Activated T-helper 1 cell treated with Interleukin-2 at 50 U/mL for 16 hours (primary cell): ENCODE measurements around the gene ZNF30.
A peak's percentile ranks its signal among the peaks of the same experiment; 100 is the strongest.
"Not testable (repeated sequence)": the region's sequence is repeated elsewhere in the genome, so short reads cannot be mapped to it uniquely, and the experiment has no call there.

Experiments used
- DNase-seq: peaks from one replicate; pipeline ENCODE4 v3.0.0-alpha.2; 2020; ENCODE audit warnings: low read depth

Gene ZNF30

DNA sequence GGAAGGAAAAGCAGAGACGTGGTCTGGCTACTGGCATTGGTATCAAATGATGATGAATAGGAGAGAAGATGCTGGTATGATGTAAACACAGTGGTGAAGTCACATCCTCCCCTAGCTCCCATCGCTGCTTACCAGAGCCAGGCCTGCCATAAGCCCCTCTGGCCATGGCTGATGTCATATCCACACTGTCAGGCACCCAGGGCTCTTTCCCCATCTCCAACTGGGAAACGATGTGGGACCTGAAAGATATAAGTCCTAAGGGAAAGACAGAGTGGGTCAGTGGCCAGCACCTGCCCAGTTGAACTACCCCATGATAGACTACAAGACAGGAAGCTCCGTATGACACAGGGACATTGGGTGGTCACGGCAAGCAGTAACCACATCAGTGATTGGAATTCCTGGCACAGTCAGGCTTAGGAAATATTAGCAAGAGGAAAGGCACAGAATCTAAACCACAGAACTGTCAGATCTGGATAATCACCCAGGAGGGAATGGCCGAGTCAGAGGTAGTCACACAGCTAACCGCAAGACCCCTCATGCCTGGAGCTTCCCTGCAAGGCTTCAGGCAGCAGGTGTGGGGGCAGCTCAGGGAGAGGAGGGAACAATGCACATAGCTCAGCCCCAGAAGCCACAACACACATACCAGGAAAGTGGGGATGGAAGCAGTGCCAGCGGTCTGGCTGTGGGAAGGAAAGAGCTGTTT is 33.6 kb downstream of the ZNF30 start:
- no peak for DNase-seq

DNA sequence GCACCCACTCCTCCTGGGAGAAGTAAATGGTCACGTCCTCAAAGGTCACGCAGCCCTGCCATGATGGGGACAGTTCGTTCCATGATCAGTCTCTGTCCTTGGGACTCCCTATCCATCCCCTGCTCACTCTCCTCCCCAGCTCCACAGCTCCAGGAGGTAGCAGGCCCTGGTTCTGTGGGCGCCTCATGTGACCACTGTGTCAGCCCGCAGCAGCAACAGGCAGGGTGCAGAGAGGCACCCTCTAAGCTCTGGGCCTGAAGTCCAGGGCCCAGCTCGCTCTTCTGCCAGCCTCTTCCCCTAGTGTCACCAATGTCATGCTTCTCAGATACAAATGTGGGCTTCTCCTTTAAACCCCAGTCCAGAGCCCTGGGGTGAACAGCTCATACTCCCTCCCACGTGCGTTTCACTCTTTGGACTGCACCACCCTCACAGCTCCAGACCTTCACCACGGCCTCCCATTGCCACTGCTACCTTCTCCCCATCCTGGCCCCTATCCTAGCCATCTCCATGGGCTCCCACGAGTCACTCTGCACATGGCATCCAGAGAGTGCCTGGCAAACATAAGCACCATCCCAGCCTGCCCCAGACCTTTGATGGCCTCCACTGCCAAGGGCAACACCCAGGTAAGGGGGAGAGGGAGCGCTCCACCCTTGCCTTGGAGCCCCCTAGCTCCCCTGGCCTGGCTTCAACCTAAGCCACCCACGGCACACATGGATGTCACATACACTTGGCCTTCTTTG is 34.4 kb downstream of the ZNF30 start:
- no peak for DNase-seq

DNA sequence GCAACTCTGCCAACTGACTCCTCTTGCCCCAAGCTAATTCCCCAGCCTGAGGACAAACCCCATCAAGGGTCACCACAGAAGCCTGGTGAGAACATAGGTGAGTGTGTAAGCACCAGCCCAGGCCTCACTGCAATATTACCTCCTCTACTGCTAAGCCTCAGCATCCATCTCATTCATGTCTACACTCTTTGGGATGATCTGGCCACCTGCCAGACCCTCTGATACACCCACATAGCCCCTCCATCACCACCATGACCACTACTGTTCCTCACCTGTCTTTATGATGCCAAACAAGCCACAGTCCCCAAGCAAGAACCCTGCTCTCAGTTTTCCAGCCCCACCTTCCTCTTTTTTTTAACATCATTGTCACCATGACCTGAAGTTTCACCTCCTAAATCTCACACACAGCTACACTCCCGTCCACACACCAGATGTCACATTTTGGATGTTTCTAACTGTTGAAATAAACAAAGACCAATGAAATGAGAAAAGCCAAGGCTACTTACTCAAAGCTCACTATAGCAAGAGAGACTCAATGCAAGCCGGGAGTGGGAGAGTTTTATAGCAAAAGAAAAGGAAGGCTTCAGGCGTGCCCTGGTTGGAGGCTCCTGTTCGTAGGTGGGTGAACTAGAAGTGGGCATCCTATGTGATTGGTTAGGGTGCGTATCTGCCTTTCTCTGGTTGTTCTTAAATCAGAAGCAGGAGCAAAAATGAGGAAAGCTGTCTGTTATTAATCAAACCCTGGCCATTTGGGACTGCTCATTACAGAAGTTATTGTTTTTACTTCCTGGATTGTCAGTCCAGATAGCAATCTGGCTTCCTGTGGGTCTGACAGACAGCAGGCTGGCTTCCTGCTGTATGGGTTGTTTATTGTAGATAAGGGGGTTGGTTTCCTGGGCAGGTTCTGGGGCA is 35.3 kb downstream of the ZNF30 start:
- no peak for DNase-seq

DNA sequence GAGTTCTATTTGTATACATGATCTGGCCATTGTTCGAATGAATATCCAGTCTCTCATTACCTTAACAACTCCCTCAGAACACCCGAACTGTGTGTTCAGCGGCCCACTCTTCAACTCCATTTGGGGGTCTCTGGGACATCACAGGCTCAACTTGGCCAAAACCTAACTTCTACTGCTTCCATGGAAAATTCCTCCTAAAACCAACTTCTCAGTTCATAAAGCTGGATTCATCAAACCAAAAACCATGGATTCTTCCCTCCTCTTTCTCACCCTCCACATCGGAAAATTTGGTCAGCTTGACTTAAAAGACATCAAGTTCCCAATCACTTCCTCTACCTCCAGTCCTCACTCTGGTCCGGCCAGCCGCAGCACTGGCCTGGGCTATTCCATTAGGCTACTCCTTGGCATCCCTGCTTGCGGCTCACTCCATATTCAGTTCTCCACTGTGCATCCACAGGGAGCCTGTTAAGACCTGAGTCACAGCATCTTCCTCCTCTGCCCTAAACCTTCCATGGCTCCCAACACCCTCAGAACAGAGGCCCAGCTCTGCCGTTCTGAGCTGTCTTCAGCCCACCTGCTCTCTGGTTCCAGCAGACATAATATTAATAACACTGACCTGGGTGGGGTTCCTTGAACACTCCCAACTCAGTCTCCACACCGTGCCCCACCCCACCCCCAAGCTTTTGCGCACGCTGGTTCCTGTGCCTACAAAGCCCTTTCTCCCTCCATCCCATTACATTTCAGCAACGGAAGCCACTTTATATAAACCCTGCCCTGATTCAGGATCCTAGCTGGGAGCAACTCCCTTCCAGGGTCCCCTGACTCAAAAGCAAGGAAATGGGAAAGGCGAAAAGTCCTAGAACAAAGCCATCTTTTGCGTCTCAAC is 36.2 kb downstream of the ZNF30 start:
- DNase-seq = no peak

DNA sequence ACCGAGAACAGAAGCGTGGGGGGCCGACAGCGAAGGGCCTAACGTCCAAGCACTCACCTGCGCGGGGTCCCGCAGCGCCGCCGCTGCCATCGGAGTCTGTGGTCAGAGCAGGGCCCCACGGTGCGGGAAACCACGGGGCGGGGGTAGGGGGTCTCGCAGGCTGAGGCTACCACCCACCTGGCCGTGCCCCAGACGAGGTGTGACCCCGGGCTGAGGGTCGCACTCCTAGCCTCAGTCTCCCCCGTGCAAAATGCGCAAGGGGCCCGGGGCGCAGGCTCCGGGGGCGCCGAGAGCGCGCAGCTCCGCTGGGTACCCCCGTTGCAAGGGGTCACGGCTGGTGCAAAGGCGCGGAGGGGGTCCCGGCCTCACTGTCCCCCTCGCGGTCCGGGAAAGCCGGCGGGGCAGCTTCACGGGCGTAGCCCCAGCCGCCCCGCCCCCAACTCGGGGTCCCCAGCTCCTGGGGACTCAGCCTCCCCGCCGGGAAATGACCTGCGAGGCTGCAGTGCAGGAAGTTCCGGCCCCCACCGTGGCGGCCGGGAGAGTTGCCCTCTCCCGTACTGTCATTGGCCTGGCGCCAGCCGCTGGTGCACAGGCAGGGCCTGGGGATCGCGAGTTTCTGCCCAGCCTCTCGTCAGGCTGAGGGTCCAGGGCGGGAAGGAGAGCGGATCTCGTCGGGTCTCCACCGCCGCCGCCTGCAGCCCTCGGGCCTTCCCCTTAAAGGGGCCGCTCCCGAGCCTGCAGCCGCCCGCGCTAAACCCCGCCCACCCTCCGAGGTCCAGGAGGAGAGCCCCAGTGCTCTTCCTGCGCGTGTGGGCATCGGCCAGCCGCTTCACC is 37.1 kb downstream of the ZNF30 start, which contains the start of gene ZNF792:
Gene ZNF792 (minus strand): TSS at position 657 of the 834 bp plus-strand sequence. CDS start 567 bp downstream, at position 90.
- peak; percentile 17 for DNase-seq

DNA sequence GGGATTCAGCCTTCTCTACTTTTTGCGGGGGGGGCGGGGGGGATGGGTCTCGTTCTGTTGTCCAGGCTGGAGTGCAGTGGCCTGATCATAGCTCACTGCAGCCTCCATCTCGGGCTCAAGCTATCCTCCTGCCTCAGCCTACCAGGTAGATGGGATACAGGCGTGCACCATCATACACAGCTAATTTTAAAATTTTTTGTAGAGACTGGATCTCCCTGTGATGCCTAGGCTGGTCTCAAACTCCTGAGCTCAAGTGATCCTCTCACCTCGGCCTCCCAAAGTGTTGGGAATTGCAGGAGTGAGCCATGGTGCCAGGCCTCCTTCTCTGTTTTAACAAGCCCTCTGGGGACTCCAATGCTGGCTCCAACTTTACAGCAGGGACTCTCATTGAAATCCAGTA is 37.9 kb downstream of the ZNF30 start:
- no peak for DNase-seq

DNA sequence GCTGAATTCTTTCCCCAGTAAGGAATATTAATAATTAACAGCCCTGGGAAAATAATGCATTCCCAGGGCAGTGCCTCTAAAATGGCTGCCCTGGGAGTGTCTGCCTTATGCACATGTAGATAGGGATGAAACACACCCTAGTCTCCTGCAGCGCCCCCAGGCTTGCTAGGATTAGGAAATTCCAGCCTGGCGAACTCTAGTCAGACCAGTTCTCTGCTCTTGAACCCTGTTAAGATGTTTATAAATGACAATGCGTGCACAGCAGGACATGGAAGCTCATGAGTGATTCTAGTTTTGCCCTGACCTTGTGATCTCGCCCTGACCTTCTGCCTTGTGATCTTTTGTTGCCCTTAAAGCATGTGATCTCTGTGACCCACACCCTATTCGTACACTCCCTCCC is 38.8 kb downstream of the ZNF30 start:
- not testable (repeated sequence) for DNase-seq

DNA sequence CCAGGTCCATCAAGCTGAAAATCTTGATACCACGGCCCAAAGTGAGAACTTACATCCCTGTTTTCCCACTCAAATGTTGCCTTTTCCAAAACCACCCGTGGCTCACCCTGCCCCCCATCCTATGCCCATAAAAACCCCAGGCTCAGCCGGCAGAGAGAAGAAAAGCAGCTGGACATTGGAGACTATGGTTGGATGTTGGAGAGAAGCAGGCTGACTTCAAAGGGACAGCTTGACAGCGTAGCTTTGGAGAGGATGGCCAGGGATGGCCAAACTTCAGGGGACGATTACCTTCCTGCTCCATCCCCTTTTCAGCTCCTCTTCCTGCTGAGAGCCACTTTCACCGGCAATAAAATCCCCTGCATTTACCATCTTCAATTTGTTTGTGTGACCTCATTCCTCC is 40.8 kb downstream of the ZNF30 start:
- DNase-seq = no peak

DNA sequence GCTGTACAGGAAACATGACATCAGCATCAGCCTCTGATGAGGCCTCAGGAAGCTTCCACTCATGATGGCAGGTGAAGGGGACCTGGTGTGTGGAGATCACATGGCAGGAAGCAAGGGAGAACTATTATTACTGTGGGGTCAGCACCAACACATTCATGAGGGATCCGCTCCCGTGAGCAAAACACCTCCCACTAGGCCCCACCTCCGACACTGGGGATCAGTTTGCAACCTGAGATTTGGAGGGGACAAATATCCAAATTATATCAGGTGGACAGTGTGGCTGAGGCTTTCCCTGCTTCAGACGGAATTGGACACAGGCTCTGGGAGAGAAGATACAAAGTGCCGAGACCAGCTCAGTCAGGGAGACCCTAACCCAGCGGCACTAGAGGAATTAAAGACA is 43.0 kb downstream of the ZNF30 start:
- no peak for DNase-seq

DNA sequence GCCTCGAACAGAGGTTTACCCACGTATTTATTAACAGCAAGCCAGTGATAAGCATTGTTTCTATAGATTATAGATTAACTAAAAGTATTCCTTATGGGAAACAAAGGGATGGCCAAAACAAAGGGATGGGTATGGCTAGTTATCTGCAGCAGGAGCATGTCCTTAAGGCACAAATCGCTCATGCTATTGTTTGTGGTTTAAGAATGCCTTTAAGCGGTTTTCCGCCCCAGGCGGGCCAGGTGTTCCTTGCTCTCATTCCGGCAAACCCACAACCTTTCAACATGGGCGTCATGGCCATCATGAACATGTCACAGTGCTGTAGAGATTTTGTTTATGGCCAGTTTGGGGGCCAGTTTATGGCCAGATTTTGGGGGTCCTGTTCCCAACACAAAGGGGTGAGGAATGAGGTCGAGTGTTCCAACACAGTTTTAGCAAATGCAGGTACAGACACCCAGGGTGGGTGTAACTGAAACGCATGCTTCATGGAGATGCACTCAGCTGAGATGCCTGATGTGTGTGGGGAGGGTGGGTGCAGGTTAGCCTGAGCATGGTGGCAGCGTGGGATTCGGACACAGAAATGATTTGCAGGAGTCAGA is 43.6 kb downstream of the ZNF30 start:
- not testable (repeated sequence) for DNase-seq

DNA sequence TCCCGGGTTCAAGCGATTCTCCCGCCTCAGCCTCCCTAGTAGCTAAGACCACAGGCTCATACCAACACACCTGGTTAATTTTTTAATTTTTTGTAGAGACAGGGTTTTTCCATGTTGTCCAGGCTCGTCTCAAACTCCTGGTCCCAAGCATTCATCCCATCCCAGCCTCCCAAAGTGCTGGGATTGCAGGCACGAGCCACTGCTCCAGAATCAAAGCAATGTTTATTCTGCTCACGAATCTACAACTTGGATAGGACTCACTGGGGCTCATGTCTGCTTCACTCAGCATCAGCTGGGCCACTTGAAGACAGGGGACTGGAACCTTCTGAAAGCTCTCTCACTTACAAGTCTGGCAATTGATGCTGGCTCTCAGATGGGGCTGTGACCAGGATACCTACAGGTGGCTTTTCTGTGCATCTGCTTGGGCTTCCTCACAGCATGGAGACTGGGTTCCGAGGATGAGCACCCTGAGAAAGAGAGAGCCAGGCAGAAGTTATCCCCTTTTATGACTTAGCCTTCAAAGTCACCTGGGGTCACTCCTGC is 45.5 kb downstream of the ZNF30 start:
- no peak for DNase-seq

DNA sequence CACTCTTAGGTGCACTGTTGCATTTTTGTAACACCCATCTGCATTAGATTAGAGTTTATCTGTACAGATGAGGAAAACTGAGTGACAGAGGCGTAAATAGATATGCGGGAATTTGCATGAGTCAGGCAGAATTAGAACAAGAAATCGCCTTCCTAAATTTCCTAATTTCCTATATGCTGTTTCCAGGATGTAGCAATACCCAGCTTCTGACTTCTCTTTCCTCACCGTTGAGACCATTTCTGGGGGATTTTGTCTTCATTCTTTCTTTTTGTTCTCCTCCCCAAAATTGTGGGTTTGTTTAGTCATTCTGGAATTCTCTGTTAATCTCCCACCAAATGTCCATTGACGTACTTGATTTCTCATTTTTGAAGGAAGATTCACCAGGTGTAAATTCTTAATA is 47.9 kb downstream of the ZNF30 start:
- DNase-seq = no peak

DNA sequence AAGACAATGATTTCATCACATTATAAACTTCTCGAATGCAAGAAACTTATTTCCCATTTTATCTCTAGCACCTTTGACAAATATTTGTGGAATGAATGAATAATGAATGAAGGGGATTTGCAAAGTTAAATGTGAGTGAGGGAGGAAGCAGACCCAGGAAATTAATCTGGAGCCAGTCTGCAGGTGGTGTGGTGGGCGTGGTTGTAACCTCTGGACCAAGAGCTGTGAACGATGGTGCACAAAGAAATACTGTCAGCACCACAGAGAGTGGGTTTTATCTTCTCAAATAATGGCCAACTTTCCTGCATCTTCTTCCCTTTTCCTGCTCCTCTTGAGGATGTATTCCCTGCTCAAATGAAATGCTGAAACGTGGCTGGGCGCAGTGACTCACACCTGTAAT is 48.4 kb downstream of the ZNF30 start:
- DNase-seq = no peak

DNA sequence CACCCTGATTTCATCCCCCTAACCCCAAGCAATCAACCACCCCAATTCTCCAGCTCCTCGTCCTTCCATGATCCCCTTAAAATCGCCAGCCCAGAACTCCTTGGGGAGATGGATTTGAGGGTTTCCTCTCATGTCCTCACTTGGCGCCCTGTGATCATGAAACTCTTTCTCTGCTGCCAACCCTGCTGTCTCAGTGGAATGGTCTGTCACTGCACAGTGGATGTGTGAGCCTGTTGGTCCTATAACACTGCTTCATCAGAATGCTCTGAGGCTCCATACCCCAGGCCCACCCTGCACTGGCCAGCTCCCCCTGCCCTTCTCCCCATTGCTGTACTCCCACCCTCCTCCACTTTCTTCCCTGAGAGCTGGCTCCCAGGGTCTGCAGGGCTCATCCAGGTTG is 49.9 kb downstream of the ZNF30 start:
- DNase-seq = no peak

DNA sequence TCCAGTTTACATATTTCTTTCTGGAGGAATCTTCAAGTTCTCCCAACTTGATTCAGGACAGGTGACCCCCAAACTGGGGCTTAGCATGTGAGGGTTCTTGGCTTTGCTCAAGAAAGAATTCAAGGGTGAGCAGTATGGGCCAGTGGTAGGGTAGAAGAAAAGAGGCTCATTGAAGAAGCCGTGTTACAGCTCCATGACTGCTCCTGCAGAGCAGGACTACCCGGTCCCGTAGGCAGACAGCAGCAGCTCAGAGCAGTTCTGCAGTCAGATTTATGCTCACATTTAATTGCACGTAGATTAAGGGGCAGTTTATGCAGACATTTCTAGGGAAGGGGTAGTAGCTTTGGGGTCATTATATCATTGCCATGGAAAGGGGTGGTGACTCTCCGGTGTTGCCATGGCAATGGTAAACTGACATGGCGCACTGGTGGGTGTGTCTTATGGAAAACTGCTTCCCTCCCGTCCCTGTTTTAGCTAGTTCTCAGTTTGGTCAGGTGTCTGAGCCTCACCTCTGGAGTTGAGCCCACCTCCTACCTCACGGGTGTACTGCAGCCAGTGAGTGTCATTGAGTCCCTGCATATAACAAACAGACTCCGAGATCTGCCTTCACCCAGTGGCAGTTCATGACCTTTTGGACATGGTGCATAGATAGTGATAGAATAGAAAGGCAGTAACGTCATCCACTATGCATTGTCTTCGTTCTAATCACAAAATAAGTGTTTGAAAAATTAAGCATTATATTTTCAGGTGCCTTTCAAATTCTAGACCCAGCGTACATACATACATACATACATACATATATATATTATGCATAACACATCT is 53.3 kb downstream of the ZNF30 start:
- no peak for DNase-seq

DNA sequence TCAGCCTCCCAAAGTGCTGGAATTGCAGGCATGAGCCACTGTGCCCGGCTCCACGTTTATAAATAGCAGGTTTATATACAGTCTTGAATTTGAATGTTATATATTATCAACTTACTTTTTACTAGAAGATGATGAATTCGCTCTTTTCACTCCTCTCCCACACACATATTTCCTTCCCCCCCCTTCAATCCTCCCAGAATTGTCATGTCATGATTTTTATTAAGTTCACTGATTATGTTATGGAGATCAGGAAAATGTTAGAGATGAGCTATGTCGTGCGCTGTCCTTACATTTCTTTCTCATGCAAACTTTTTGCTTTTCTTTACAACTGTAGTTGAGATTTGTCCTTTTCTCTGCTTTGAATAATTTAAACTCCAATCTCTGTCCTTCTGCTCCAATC is 55.6 kb downstream of the ZNF30 start:
- DNase-seq = no peak

DNA sequence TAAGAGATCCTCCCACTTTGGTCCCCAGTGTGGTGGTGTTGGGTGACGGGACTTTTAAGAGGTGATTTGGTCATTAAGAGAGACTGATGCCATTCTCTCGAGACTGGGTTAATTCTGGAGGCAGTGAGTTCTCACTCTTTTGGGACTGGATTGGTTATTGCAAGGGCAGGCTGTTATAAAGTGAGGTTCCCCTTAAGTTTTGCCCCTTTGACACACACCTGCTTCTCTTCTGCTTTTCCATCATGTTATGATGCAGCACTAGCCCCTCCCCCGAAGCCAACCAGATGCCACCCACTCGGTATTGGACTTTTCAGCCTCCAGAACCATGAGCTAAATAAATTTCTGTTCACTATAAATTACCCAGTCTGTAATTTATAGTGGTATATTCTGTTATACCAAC is 57.1 kb downstream of the ZNF30 start:
- no peak for DNase-seq

DNA sequence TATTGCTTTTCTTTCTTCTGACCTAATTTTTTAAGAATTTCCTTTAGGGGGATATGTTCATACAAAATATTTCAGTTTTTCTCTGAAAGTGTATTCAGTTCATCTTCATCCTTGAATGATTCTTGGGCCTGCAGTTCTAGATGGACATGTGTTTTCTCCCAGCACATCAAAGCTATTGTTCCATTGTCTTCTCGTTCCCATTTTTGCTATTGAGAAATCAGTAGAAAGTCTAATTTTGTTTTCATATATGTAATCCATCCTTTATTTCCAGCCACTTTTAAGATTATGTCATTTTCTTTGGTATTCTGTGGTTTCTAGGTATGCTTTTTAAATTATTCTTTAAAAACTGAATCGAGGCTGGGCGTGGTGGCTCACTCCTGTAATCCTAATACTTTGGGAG is 57.6 kb downstream of the ZNF30 start:
- DNase-seq = no peak
